K562 (cell line): ENCODE data around the gene GALNT17. TPM values are rescaled to one million over a fixed set of nuclear protein-coding genes. Genes with fewer than 3 reads are reported as not detected.

Experiments used
- ATAC-seq: fragments of 200-7000 bp; cut with Tn5 transposase; 3 replicates; pipeline ENCODE4 v1.9.1; 2020; ENCODE audit warnings: moderate library complexity
- BruUV-seq: library from RNA; stranded (reverse); fragments of 400-500 nt; replicated peaks from 2 replicates; lab custom pipeline; 2021; lab: Mats Ljungman, UMichigan
- CTCF ChIA-PET: fragments of 300-600 bp; formaldehyde crosslinking; extraction: SDS; loops from one replicate; lab custom pipeline; 2021; ENCODE audit warnings: low intra/inter-chr PET ratio; lab: Yijun Ruan, JAX
- POLR2A ChIA-PET: fragments of 300-600, 350-650 bp; sonication (Branson Sonifier 250); formaldehyde crosslinking; extraction: SDS; loops from one replicate; lab custom pipeline; 2021; ENCODE audit warnings: antibody characterized with exemption, inconsistent platforms; lab: Yijun Ruan, JAX
- DNase-seq, 4 experiments: peaks; one replicate each; pipeline versions ENCODE4 v3.0.0 to v3.0.0-alpha.2; 2011 to 2018; ENCODE audit warnings: low spot score in 3 of 4, mixed read lengths in 3 of 4; ENCODE audit errors: extremely low read depth in 1 of 4
- FAIRE-seq: peaks from 2 replicates; lab custom pipeline; 2011; peaks lifted over from hg19 to GRCh38; lab: Jason Lieb, UNC
- H2AFZ ChIP-seq: 2 replicates; pipeline ENCODE4 v1.6.0; 2011; ENCODE audit warnings: low read depth, low read length, control low read depth, inconsistent platforms
- H3K27ac ChIP-seq: fragments of 200-600 bp; 3 replicates; pipeline ENCODE4 v1.8.0; 2011; ENCODE audit warnings: low read depth, mild to moderate bottlenecking, control low read depth, inconsistent platforms, low read length, moderate library complexity, mixed read lengths; ENCODE audit errors: extremely low read depth
- H3K27me3 ChIP-seq, 2 experiments: fragments of 300-600 bp in 1 of 2; 2 replicates in 1 of 2; 3 replicates in 1 of 2; pipeline versions ENCODE4 v1.6.0 to v1.8.0; 2011; ENCODE audit warnings: inconsistent platforms in 2 of 2, low read length in 2 of 2, mild to moderate bottlenecking in 1 of 2, mixed read lengths in 1 of 2, moderate library complexity in 1 of 2; ENCODE audit not compliant: control insufficient read depth in 2 of 2, insufficient read depth in 2 of 2
- H3K36me3 ChIP-seq: fragments of 300-600 bp; 3 replicates; pipeline ENCODE4 v1.8.0; 2011; ENCODE audit warnings: mild to moderate bottlenecking, low read length, inconsistent platforms; ENCODE audit not compliant: control insufficient read depth, insufficient read depth
- H3K4me1 ChIP-seq, 2 experiments: fragments of 200-600 bp in 1 of 2; replicated peaks in 1 of 2; 2 replicates in 1 of 2; 3 replicates in 1 of 2; pipeline versions ENCODE4 v1.5.1 to v1.8.0; 2011; ENCODE audit warnings: inconsistent platforms in 2 of 2, low read length in 2 of 2, mild to moderate bottlenecking in 1 of 2, mixed read lengths in 1 of 2, moderate library complexity in 1 of 2; ENCODE audit not compliant: control insufficient read depth in 2 of 2, insufficient read depth in 2 of 2
- H3K4me2 ChIP-seq: 2 replicates; pipeline ENCODE4 v1.6.1; 2011; ENCODE audit warnings: low read length, control low read depth, inconsistent platforms, mixed read lengths; ENCODE audit not compliant: insufficient read depth
- H3K4me3 ChIP-seq: fragments of 200-600 bp; sonication (generic), shearing (Covaris generic); 2 replicates; pipeline ENCODE4 v1.5.1; 2016; ENCODE audit warnings: control low read depth, inconsistent platforms
- H3K79me2 ChIP-seq: fragments of 200-600 bp; 3 replicates; pipeline ENCODE4 v1.8.0; 2011; ENCODE audit warnings: low read length, inconsistent platforms; ENCODE audit not compliant: control insufficient read depth, insufficient read depth
- H3K9ac ChIP-seq, 2 experiments: 2 replicates each; pipeline versions ENCODE4 v1.6.0 to v1.6.1; 2011; ENCODE audit warnings: low read depth in 2 of 2, low read length in 2 of 2, control low read depth in 1 of 2, inconsistent platforms in 1 of 2, mild to moderate bottlenecking in 1 of 2, mixed read lengths in 1 of 2; ENCODE audit not compliant: insufficient read depth in 1 of 2
- H3K9me1 ChIP-seq: one replicate; pipeline ENCODE4 v1.6.0; 2011; ENCODE audit warnings: inconsistent platforms, mild to moderate bottlenecking, low read length, moderate library complexity; ENCODE audit not compliant: control insufficient read depth, insufficient read depth
- H3K9me3 ChIP-seq: replicated peaks from 2 replicates; pipeline ENCODE4 v1.5.1; 2011; ENCODE audit warnings: low read depth, low read length, inconsistent platforms; ENCODE audit not compliant: control insufficient read depth, insufficient read depth
- H4K20me1 ChIP-seq: replicated peaks from 2 replicates; pipeline ENCODE4 v1.6.1; 2011; ENCODE audit warnings: low read length, inconsistent platforms, mixed read lengths; ENCODE audit not compliant: control insufficient read depth, insufficient read depth
- ETS1 ChIP-seq: conservative IDR thresholded peaks from 2 replicates; pipeline ENCODE4 v1.6.1; 2011; ENCODE audit warnings: low read depth, mild to moderate bottlenecking, low read length; ENCODE audit not compliant: control insufficient read depth
- GTF2A2 ChIP-seq: IDR thresholded peaks from 2 replicates; pipeline ENCODE4 v1.6.1; 2016; ENCODE audit warnings: mild to moderate bottlenecking, missing genetic modification characterization, missing compliant biosample characterization
- HMGN3 ChIP-seq: IDR thresholded peaks from 2 replicates; pipeline ENCODE4 v1.6.1; 2011; ENCODE audit warnings: borderline replicate concordance, low read depth, mild to moderate bottlenecking, mixed read lengths, low read length; ENCODE audit not compliant: insufficient read length; ENCODE audit errors: extremely low read depth
- HNRNPL ChIP-seq: fragments of 200-400 bp; formaldehyde crosslinking; IDR thresholded peaks from 2 replicates; pipeline ENCODE4 v1.6.1; 2017; ENCODE audit warnings: low read depth, mild to moderate bottlenecking, low read length
- PCBP2 ChIP-seq: fragments of 200-400 bp; formaldehyde crosslinking; IDR thresholded peaks from 2 replicates; pipeline ENCODE4 v1.6.1; 2018; ENCODE audit warnings: low read length, low read depth, mild to moderate bottlenecking, moderate library complexity; ENCODE audit not compliant: poor library complexity, severe bottlenecking
- PHF20 ChIP-seq: fragments of 450-650 bp; IDR thresholded peaks from 2 replicates; pipeline ENCODE4 v1.6.1; 2018; ENCODE audit not compliant: partially characterized antibody
- TOE1 ChIP-seq, 2 experiments: fragments of 450-650 bp in 1 of 2; sonication (generic) in 1 of 2; formaldehyde crosslinking in 1 of 2; IDR thresholded peaks; 2 replicates each; pipeline versions ENCODE4 v1.7.1 to v1.8.0; 2016 to 2022; ENCODE audit warnings: borderline replicate concordance in 2 of 2, mild to moderate bottlenecking in 2 of 2, antibody characterized with exemption in 1 of 2, inconsistent platforms in 1 of 2, low read depth in 1 of 2, missing genetic modification reagents in 1 of 2, moderate library complexity in 1 of 2
- ZNF143 ChIP-seq: sonication (generic); formaldehyde crosslinking; IDR thresholded peaks from 2 replicates; pipeline ENCODE4 v1.9.0; 2022; ENCODE audit warnings: mild to moderate bottlenecking, missing genetic modification reagents
- ZNF347 ChIP-seq: fragments of 450-650 bp; formaldehyde crosslinking; IDR thresholded peaks from 2 replicates; pipeline ENCODE4 v1.4.0; 2020; ENCODE audit warnings: low read depth, mild to moderate bottlenecking, moderate library complexity
- WGBS: fragments of 100-300 bp; shearing (Covaris generic); methylation state at CpG from one replicate; pipeline ENCODE4 v1.1.6; 2016; ENCODE audit warnings: low coverage, mixed read lengths; ENCODE audit not compliant: insufficient coverage; ENCODE audit errors: missing lambda C conversion rate; 5-methylcytosine and 5-hydroxymethylcytosine counted together
- in situ Hi-C: fragments of 300-500 bp; cut with MboI; formaldehyde crosslinking; loops from 4 replicates; pipeline ENCODE4 v1.15.0; 2018; ENCODE audit warnings: inconsistent platforms, mixed read lengths
- intact Hi-C: fragments of 100-400 bp; cut with micrococcal nuclease; formaldehyde crosslinking; loops from 2 replicates; pipeline ENCODE4 v1.14.2; 2022
- polyA plus RNA-seq, 8 experiments: library from polyadenylated mRNA; depleted of rRNA in 4 of 8; stranded (reverse) in 5 of 8; unstranded in 3 of 8; fragments of >200 nt; fragmentation: Nextera tagmentation in 2 of 8; fragmentation: Illumina TruSeq in 1 of 8; extraction: Ambion mirVana in 2 of 8; extraction: Trizol in 1 of 8; gene quantifications; 2 replicates each; pipeline versions ENCODE4 v1.2.1 to v1.2.3, GENCODE V29; 2011 to 2014; ENCODE audit warnings: inconsistent platforms in 1 of 8, missing spikeins in 1 of 8
- total RNA-seq, 7 experiments: library from RNA; depleted of rRNA in 6 of 7; stranded (reverse); fragments of >200 nt in 6 of 7; fragmentation: Illumina TruSeq in 2 of 7; extraction: Trizol in 2 of 7; gene quantifications; 2 replicates each; pipeline versions ENCODE4 v1.2.1 to v1.2.3, GENCODE V29; 2011 to 2021; ENCODE audit warnings: low replicate concordance in 1 of 7

GALNT17 gene
- total and polyA plus RNA-seq, 9 of the 15 experiments (the other 6 are each of a cell fraction or from before 2014, with no cell fraction given): not detected

GRCh38 chr7:71264005-71264404 lies 132.1 kb downstream of the GALNT17 start:
- ATAC-seq (no peak), DNase-seq (no peak), FAIRE-seq (no peak)
- no peaks in the 10 kb centered on the region for H3K79me2 ChIP-seq
- H3K4me2 ChIP-seq: no peak overlapping the region
- H3K27me3 ChIP-seq: no peaks in the 10 kb centered on the region
- ChIA-PET CTCF (no interaction called here), POLR2A (no interaction called here)
- no peak overlapping the region for H3K27ac ChIP-seq
- no peaks in the 10 kb centered on the region for H3K9me1 ChIP-seq
- in situ Hi-C loops: no loop called here
- H3K4me3 ChIP-seq: no peak overlapping the region
- H4K20me1 ChIP-seq: no peaks in the 10 kb centered on the region
- no peaks in the 10 kb centered on the region for H3K9me3 ChIP-seq
- no peak overlapping the region for H2AFZ ChIP-seq
- 0% methylated on average over 3 of the region's 3 CpGs for WGBS
- intact Hi-C loops: no loop called here
- TF ChIP-seq GTF2A2 (tag) (no peak), PHF20 (no peak), HNRNPL (no peak), HMGN3 (no peak), ZNF143 (no peak), TOE1 (IDR thresholded peaks at IDR 0.05; ENCODE audit: borderline replicate concordance) (no peak), TOE1 (CRISPR knock-in tag; IDR thresholded peaks at IDR 0.05; ENCODE audit: borderline replicate concordance, low read depth) (no peak), ZNF347 (CRISPR knock-in tag) (no peak), PCBP2 (no peak), ETS1 (no peak)
- no peaks in the 10 kb centered on the region for H3K4me1 ChIP-seq
- no peaks in the 10 kb centered on the region for H3K36me3 ChIP-seq
- no peak overlapping the region for H3K9ac ChIP-seq
- BruUV-seq: no TSS peak
